K562 (cell line): ENCODE measurements around the gene MS4A2. TPM values are rescaled to one million over a fixed set of nuclear protein-coding genes. Genes with fewer than 3 reads are reported as not detected.

ENCODE experiments used
- CBFA2T2 ChIP-seq: fragments of 450-650 bp; conservative IDR thresholded peaks from 2 replicates; pipeline ENCODE4 v1.6.1; 2017; ENCODE audit warnings: mild to moderate bottlenecking
- CBX2 ChIP-seq: fragments of 200-600 bp; sonication (generic); IDR thresholded peaks from one replicate; pipeline ENCODE4 v1.6.1; 2012; ENCODE audit warnings: mild to moderate bottlenecking, low read length, inconsistent platforms; ENCODE audit not compliant: insufficient read depth, poor library complexity, severe bottlenecking
- ETV1 ChIP-seq: fragments of 450-650 bp; conservative IDR thresholded peaks from 2 replicates; pipeline ENCODE4 v1.6.1; 2016; ENCODE audit warnings: missing genetic modification characterization, control low read depth, low read depth, missing compliant biosample characterization
- FIP1L1 ChIP-seq: fragments of 200-400 bp; formaldehyde crosslinking; IDR thresholded peaks from 2 replicates; pipeline ENCODE4 v1.6.1; 2018; ENCODE audit warnings: mild to moderate bottlenecking, low read depth, low read length; ENCODE audit not compliant: poor library complexity, severe bottlenecking
- NEUROD1 ChIP-seq: fragments of 150-350 bp; IDR thresholded peaks from 2 replicates; pipeline ENCODE4 v1.6.1; 2014; ENCODE audit warnings: borderline replicate concordance, low read length, low read depth; ENCODE audit not compliant: partially characterized antibody
- OTX1 ChIP-seq: fragments of 450-650 bp; formaldehyde crosslinking; IDR thresholded peaks from 2 replicates; pipeline ENCODE4 v1.4.0; 2022; ENCODE audit warnings: mild to moderate bottlenecking
- PHTF2 ChIP-seq: fragments of 250-450 bp; sonication (Bioruptor Pico); IDR thresholded peaks from 2 replicates; pipeline ENCODE4 v1.5.0; 2021; ENCODE audit warnings: mild to moderate bottlenecking
- RFX5 ChIP-seq: IDR thresholded peaks from 2 replicates; pipeline ENCODE4 v1.6.1; 2011; ENCODE audit warnings: low read depth, mild to moderate bottlenecking, improper control_type of control experiment, low read length
- SIN3A ChIP-seq, 2 experiments: fragments of 150-350 bp in 1 of 2; IDR thresholded peaks; 2 replicates each; pipeline ENCODE4 v1.6.1; 2011 to 2016; ENCODE audit warnings: borderline replicate concordance in 2 of 2, low read depth in 2 of 2, low read length in 2 of 2, mild to moderate bottlenecking in 2 of 2, moderate library complexity in 2 of 2; ENCODE audit not compliant: control insufficient read depth in 1 of 2
- SREBF2 ChIP-seq: sonication (generic); formaldehyde crosslinking; IDR thresholded peaks from 2 replicates; pipeline ENCODE4 v1.4.0; 2020; ENCODE audit warnings: mild to moderate bottlenecking, missing genetic modification reagents
- ZFP1 ChIP-seq: fragments of 450-650 bp; formaldehyde crosslinking; IDR thresholded peaks from 2 replicates; pipeline ENCODE4 v1.4.0; 2020; ENCODE audit warnings: mild to moderate bottlenecking, mixed read lengths
- ZKSCAN8 ChIP-seq: fragments of 200-800 bp; sonication (Bioruptor generic); IDR thresholded peaks from 2 replicates; pipeline ENCODE4 v1.6.1; 2016; ENCODE audit warnings: missing genetic modification characterization, missing compliant biosample characterization
- ZNF217 ChIP-seq: sonication (generic); formaldehyde crosslinking; IDR thresholded peaks from 2 replicates; pipeline ENCODE4 v1.8.0; 2022; ENCODE audit warnings: mild to moderate bottlenecking, missing genetic modification reagents
- ZNF24 ChIP-seq: fragments of 450-650 bp; IDR thresholded peaks from 2 replicates; pipeline ENCODE4 v1.6.1; 2016
- ZNF644 ChIP-seq: fragments of 200-800 bp; sonication (Bioruptor generic); IDR thresholded peaks from 2 replicates; pipeline ENCODE4 v1.6.1; 2016; ENCODE audit warnings: low read depth, missing genetic modification characterization, missing compliant biosample characterization
- ZNF707 ChIP-seq: fragments of 250-450 bp; sonication (Bioruptor Pico); conservative IDR thresholded peaks from 2 replicates; pipeline ENCODE4 v1.8.0; 2022; ENCODE audit warnings: inconsistent platforms, mild to moderate bottlenecking, moderate library complexity
- ZSCAN32 ChIP-seq: fragments of 450-650 bp; formaldehyde crosslinking; IDR thresholded peaks from 2 replicates; pipeline ENCODE4 v1.4.0; 2020; ENCODE audit warnings: mild to moderate bottlenecking, moderate library complexity
- polyA plus RNA-seq, 8 experiments: library from polyadenylated mRNA; depleted of rRNA in 4 of 8; stranded (reverse) in 5 of 8; unstranded in 3 of 8; fragments of >200 nt; fragmentation: Nextera tagmentation in 2 of 8; fragmentation: Illumina TruSeq in 1 of 8; extraction: Ambion mirVana in 2 of 8; extraction: Trizol in 1 of 8; gene quantifications; 2 replicates each; pipeline versions ENCODE4 v1.2.1 to v1.2.3, GENCODE V29; 2011 to 2014; ENCODE audit warnings: inconsistent platforms in 1 of 8, missing spikeins in 1 of 8
- total RNA-seq, 7 experiments: library from RNA; depleted of rRNA in 6 of 7; stranded (reverse); fragments of >200 nt in 6 of 7; fragmentation: Illumina TruSeq in 2 of 7; extraction: Trizol in 2 of 7; gene quantifications; 2 replicates each; pipeline versions ENCODE4 v1.2.1 to v1.2.3, GENCODE V29; 2011 to 2021; ENCODE audit warnings: low replicate concordance in 1 of 7
- TF ChIP-seq, protein P1 (sequence below): fragments of 250-450 bp; sonication (Bioruptor Pico); IDR thresholded peaks from 2 replicates; pipeline ENCODE4 v1.8.0; 2022; ENCODE audit warnings: moderate library complexity, mild to moderate bottlenecking, inconsistent platforms
- TF ChIP-seq, protein P2 (sequence below): fragments of 250-450 bp; sonication (Bioruptor Pico); IDR thresholded peaks from 2 replicates; pipeline ENCODE4 v1.5.0; 2021
- TF ChIP-seq, protein P3 (sequence below): sonication (generic); formaldehyde crosslinking; IDR thresholded peaks from 2 replicates; pipeline ENCODE4 v1.8.0; 2023; ENCODE audit warnings: missing genetic modification reagents, mild to moderate bottlenecking, borderline replicate concordance
- TF ChIP-seq, protein P4 (sequence below), 2 experiments: fragments of 250-450 bp in 1 of 2; fragments of 450-650 bp in 1 of 2; sonication (Bioruptor Pico) in 1 of 2; IDR thresholded peaks; 2 replicates each; pipeline versions ENCODE4 v1.6.1 to v1.8.0; 2016 to 2021; ENCODE audit warnings: mild to moderate bottlenecking in 2 of 2, moderate library complexity in 2 of 2, missing compliant biosample characterization in 1 of 2, missing genetic modification characterization in 1 of 2

The MS4A2 gene
- total and polyA plus RNA-seq, 9 of the 15 experiments (the other 6 are each of a cell fraction or from before 2014, with no cell fraction given) = 0.06 to 5.7 (median 0.86) TPM

DNA sequence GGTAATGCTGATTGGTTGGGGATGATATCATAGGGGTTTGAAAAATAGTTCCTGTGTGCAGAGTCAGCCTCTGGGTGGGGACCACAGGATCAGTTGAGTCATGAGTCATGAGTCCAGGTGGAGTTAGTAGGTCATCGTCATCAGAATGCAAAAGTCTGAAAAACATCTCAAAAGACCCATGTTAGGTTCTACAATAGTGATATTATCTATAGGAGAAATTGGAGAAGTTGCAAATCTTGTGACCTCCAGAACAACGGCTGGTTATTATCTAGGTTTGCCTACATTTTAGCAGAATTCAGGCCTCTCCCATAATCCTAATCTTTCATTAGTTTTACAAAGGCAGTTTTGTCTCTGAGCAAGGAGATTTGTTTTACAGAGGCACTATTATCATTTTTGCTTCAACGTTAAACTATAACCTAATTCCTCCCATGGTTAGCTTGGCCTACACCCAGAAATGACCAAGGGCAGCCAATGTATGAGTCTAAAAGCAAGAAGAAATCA lies 38.9 kb downstream of the MS4A2 start (continued):
- TF ChIP-seq, protein P1, sequence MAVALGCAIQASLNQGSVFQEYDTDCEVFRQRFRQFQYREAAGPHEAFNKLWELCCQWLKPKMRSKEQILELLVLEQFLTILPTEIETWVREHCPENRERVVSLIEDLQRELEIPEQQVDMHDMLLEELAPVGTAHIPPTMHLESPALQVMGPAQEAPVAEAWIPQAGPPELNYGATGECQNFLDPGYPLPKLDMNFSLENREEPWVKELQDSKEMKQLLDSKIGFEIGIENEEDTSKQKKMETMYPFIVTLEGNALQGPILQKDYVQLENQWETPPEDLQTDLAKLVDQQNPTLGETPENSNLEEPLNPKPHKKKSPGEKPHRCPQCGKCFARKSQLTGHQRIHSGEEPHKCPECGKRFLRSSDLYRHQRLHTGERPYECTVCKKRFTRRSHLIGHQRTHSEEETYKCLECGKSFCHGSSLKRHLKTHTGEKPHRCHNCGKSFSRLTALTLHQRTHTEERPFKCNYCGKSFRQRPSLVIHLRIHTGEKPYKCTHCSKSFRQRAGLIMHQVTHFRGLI (CRISPR knock-in tag) = no peak
- no peak for TF ChIP-seq SIN3A (IDR thresholded peaks at IDR 0.05; ENCODE audit: borderline replicate concordance in 2 of 2, control insufficient read depth in 1 of 2, low read depth in 2 of 2, low read length in 2 of 2)
- TF ChIP-seq ZNF644 (tag) = peak; percentile 74
- no peak for TF ChIP-seq CBX2
- no peak for TF ChIP-seq PHTF2
- TF ChIP-seq ZNF707 (CRISPR knock-in tag) = no peak
- no peak for TF ChIP-seq FIP1L1
- no peak for TF ChIP-seq ZFP1 (CRISPR knock-in tag)
- TF ChIP-seq, protein P2, sequence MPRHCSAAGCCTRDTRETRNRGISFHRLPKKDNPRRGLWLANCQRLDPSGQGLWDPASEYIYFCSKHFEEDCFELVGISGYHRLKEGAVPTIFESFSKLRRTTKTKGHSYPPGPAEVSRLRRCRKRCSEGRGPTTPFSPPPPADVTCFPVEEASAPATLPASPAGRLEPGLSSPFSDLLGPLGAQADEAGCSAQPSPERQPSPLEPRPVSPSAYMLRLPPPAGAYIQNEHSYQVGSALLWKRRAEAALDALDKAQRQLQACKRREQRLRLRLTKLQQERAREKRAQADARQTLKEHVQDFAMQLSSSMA (CRISPR knock-in tag) = no peak
- no peak for TF ChIP-seq CBFA2T2
- TF ChIP-seq ZSCAN32 (CRISPR knock-in tag) = no peak
- TF ChIP-seq SREBF2 = no peak
- no peak for TF ChIP-seq ZNF24
- TF ChIP-seq ZKSCAN8 (CRISPR knock-in tag) = no peak
- TF ChIP-seq, protein P3, sequence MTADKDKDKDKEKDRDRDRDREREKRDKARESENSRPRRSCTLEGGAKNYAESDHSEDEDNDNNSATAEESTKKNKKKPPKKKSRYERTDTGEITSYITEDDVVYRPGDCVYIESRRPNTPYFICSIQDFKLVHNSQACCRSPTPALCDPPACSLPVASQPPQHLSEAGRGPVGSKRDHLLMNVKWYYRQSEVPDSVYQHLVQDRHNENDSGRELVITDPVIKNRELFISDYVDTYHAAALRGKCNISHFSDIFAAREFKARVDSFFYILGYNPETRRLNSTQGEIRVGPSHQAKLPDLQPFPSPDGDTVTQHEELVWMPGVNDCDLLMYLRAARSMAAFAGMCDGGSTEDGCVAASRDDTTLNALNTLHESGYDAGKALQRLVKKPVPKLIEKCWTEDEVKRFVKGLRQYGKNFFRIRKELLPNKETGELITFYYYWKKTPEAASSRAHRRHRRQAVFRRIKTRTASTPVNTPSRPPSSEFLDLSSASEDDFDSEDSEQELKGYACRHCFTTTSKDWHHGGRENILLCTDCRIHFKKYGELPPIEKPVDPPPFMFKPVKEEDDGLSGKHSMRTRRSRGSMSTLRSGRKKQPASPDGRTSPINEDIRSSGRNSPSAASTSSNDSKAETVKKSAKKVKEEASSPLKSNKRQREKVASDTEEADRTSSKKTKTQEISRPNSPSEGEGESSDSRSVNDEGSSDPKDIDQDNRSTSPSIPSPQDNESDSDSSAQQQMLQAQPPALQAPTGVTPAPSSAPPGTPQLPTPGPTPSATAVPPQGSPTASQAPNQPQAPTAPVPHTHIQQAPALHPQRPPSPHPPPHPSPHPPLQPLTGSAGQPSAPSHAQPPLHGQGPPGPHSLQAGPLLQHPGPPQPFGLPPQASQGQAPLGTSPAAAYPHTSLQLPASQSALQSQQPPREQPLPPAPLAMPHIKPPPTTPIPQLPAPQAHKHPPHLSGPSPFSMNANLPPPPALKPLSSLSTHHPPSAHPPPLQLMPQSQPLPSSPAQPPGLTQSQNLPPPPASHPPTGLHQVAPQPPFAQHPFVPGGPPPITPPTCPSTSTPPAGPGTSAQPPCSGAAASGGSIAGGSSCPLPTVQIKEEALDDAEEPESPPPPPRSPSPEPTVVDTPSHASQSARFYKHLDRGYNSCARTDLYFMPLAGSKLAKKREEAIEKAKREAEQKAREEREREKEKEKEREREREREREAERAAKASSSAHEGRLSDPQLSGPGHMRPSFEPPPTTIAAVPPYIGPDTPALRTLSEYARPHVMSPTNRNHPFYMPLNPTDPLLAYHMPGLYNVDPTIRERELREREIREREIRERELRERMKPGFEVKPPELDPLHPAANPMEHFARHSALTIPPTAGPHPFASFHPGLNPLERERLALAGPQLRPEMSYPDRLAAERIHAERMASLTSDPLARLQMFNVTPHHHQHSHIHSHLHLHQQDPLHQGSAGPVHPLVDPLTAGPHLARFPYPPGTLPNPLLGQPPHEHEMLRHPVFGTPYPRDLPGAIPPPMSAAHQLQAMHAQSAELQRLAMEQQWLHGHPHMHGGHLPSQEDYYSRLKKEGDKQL (CRISPR knock-in tag) = no peak
- no peak for TF ChIP-seq ETV1
- TF ChIP-seq, protein P4, sequence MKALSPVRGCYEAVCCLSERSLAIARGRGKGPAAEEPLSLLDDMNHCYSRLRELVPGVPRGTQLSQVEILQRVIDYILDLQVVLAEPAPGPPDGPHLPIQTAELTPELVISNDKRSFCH (CRISPR knock-in tag; IDR thresholded peaks at IDR 0.05) = no peak
- TF ChIP-seq, protein P4 (tag; IDR thresholded peaks at IDR 0.05) = no peak
- TF ChIP-seq OTX1 (CRISPR knock-in tag) = no peak
- no peak for TF ChIP-seq ZNF217 (CRISPR knock-in tag)
- no peak for TF ChIP-seq RFX5
- TF ChIP-seq NEUROD1 = no peak
